Heart left ventricle (tissue), 16 donors: ENCODE measurements around the gene MELK. TPM values are rescaled to one million over a fixed set of nuclear protein-coding genes. Genes with fewer than 3 reads are reported as not detected.

Source experiments
- ATAC-seq, 4 donors: fragments of 200-7000 bp; cut with Tn5 transposase; one replicate each; pipeline ENCODE4 v1.9.1; 2020 to 2022; ENCODE audit warnings: moderate library complexity in 4 of 4, mild to moderate bottlenecking in 3 of 4, moderate number of reproducible peaks in 1 of 4
- DNase-seq, 5 donors: peaks; one replicate each; pipeline ENCODE4 v3.0.0-alpha.2; 2020
- H3K27ac ChIP-seq, 12 donors: fragments of 200-600 bp; sonication (generic) in 4 of 12; one replicate each; pipeline versions ENCODE4 v1.5.0 to v1.8.0; 2016 to 2022; ENCODE audit warnings: mild to moderate bottlenecking in 2 of 12
- H3K27me3 ChIP-seq, 9 donors: fragments of 200-600 bp; sonication (generic) in 2 of 9; one replicate each; pipeline versions ENCODE4 v1.5.1 to v1.8.0; 2016 to 2022; ENCODE audit warnings: mild to moderate bottlenecking in 3 of 9
- H3K36me3 ChIP-seq, 9 donors: fragments of 200-600 bp; sonication (generic) in 2 of 9; one replicate each; pipeline versions ENCODE4 v1.5.0 to v1.8.0; 2018 to 2022; ENCODE audit warnings: mild to moderate bottlenecking in 2 of 9
- H3K4me1 ChIP-seq, 12 donors: fragments of 200-600 bp; sonication (generic) in 4 of 12; one replicate each; pipeline versions ENCODE4 v1.5.0 to v1.8.0; 2016 to 2022; ENCODE audit warnings: mild to moderate bottlenecking in 3 of 12
- H3K4me3 ChIP-seq, 12 donors: fragments of 200-600 bp; sonication (generic) in 4 of 12; one replicate each; pipeline versions ENCODE4 v1.5.0 to v1.8.0; 2017 to 2022; ENCODE audit warnings: mild to moderate bottlenecking in 9 of 12, moderate library complexity in 4 of 12
- H3K9me3 ChIP-seq, 12 donors: fragments of 200-600 bp; sonication (generic) in 4 of 12; one replicate each; pipeline versions ENCODE4 v1.5.0 to v1.8.0; 2016 to 2022; ENCODE audit warnings: mild to moderate bottlenecking in 1 of 12
- POLR2A ChIP-seq, 2 donors: fragments of 450-650 bp; IDR thresholded peaks; one replicate each; pipeline ENCODE4 v1.6.1; 2017; ENCODE audit warnings: antibody characterized with exemption in 2 of 2, mild to moderate bottlenecking in 2 of 2, moderate library complexity in 2 of 2
- WGBS, 4 donors: extraction: QIAGEN DNeasy Blood & Tissue Kit in 2 of 4; methylation state at CpG; one replicate each; pipeline versions ENCODE4 v1.1.5 to v1.1.7; 2013 to 2018; 5-methylcytosine and 5-hydroxymethylcytosine counted together
- intact Hi-C, 10 donors: fragments of 100-400 bp; cut with DNase I; formaldehyde crosslinking; loops; one replicate each; pipeline versions ENCODE4 v1.11.1 to v1.14.2; 2022
- polyA plus RNA-seq, 2 donors: library from polyadenylated mRNA; stranded (reverse); fragments of 200-250 nt; gene quantifications; one replicate each; pipeline ENCODE4 v1.2.3, GENCODE V29; 2013
- total RNA-seq, 9 donors: library from RNA; depleted of rRNA in 2 of 9; stranded (reverse); fragments of >200 nt in 2 of 9; fragmentation: NEBNext Ultra II Directional in 3 of 9; extraction: Animal tissue kit (Norgen Biotek cat#: 25700) in 3 of 9; gene quantifications; one replicate each; pipeline versions ENCODE4 v1.1.0 to v1.2.4, GENCODE V29; 2016 to 2023
- TF ChIP-seq, protein P1 (sequence below), 12 donors: fragments of 200-600 bp; sonication (generic) in 4 of 12; IDR thresholded peaks; one replicate each; pipeline versions ENCODE4 v1.5.0 to v1.8.0; 2018 to 2022; ENCODE audit warnings: antibody characterized with exemption in 12 of 12, mild to moderate bottlenecking in 5 of 12
- donor health status: ischemic (EF 13 %, LVEDD 7.1; RV severe dilation, severe dysfunction).
- donor health status: healthy with polysubstance abuse.
- donor health status: DM: no; HTN: yes; CAD: no.
- donor health status: DM: no; HTN: no; CAD: no.
- donor health status: ischemic (EF 25% LVEDD 6.9; RV normal size, moderate dysfunction).
- donor health status: ischemic (EF 25% LVEDD 5.7; RV mildly dilated, moderate dysfunction).
- donor health status: healthy.
- donor health status: DM: yes; HTN: yes; CAD: no.
- donor health status: ischemic (EF 35%, LVEDD 5.7; RV mildly dilated, moderate dysfunction).
- donor health status: nonischemic (EF 11% LVEDD 7.7; RV severe dilation, severe dysfunction).
- donor health status: DM: yes; HTN: yes; CAD: no.
- donor health status: PGD.
- donor health status: ischemic (EF 29% LVEDD 5.4; RV normal size, mild dysfunction).
- donor health status: nonischemic (EF 23%, LVEDD 6.1; RV moderate dilation, normal function).

The MELK gene
- total and polyA plus RNA-seq, 11 donors = 0.27 to 5.3 (median 0.53) TPM; not detected in 5

GRCh38 chr9:36721846-36722588 is 149.3 kb downstream of the MELK start:
- intact Hi-C loops = no loop called here
- DNase-seq = no peak

DNA sequence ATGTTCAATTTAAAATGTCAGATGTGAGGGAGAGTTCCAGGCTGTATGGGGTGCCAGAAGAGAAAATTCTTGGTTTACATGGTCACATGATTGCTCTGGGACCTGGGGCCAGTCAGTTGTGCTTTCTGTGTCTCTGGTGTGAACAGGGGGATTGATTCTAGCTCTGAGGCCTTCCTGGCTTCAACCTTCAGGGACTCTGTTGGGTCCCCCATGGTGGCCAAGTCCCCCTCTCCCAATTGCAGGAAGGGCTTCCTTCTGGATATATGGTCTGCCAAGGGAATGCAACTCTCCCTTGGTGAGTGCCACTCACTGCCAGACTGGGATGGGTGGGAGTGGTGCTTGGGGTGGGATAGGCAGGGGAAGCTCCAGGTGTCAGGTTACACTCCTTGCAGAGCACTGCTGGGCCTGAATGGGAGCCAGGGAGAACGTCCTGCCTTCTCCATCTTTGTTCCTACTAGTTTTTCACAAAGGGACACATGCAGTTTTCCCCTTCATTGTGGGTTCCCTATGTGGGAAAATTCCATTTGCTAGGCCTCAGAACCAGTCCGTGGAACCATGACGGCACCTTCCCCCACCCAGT is 153.2 kb downstream of the MELK start:
- WGBS, 4 donors = 25 to 46% (median 38%) methylated on average over 3 of the region's 3 CpGs

More at GRCh38 chr9:36721846-36722588, 149.3 kb downstream of the MELK start:
- Histone ChIP-seq H3K4me1 (no peaks in the 10 kb centered on the region), H3K4me3 (no peak overlapping the region), H3K9me3 (no peaks in the 10 kb centered on the region), H3K36me3 (no peaks in the 10 kb centered on the region), H3K27me3 (peaks cover 0 to 4% (median 0%) of the 10 kb centered on the region in 9 donors), H3K27ac (no peak overlapping the region)
- TF ChIP-seq, protein P1, sequence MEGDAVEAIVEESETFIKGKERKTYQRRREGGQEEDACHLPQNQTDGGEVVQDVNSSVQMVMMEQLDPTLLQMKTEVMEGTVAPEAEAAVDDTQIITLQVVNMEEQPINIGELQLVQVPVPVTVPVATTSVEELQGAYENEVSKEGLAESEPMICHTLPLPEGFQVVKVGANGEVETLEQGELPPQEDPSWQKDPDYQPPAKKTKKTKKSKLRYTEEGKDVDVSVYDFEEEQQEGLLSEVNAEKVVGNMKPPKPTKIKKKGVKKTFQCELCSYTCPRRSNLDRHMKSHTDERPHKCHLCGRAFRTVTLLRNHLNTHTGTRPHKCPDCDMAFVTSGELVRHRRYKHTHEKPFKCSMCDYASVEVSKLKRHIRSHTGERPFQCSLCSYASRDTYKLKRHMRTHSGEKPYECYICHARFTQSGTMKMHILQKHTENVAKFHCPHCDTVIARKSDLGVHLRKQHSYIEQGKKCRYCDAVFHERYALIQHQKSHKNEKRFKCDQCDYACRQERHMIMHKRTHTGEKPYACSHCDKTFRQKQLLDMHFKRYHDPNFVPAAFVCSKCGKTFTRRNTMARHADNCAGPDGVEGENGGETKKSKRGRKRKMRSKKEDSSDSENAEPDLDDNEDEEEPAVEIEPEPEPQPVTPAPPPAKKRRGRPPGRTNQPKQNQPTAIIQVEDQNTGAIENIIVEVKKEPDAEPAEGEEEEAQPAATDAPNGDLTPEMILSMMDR (IDR thresholded peaks at IDR 0.05) = no peak
- no peak for TF ChIP-seq POLR2A (IDR thresholded peaks at IDR 0.05)
- no peak for ATAC-seq
- 66 to 72% (median 70%) methylated on average over 8 of the region's 8 CpGs for WGBS, 4 donors

More for the DNA sequence above, 153.2 kb downstream of the MELK start:
- intact Hi-C loops = no loop called here
- no peaks in the 10 kb centered on the region for H3K36me3 ChIP-seq
- H3K9me3 ChIP-seq = no peaks in the 10 kb centered on the region
- H3K27me3 ChIP-seq = peaks cover 0 to 2% (median 0%) of the 10 kb centered on the region in 9 donors
- no peak overlapping the region for H3K27ac ChIP-seq
- ATAC-seq = no peak
- no peaks in the 10 kb centered on the region for H3K4me1 ChIP-seq
- DNase-seq = no peak
- no peak for TF ChIP-seq POLR2A (IDR thresholded peaks at IDR 0.05)
- TF ChIP-seq, protein P1 (IDR thresholded peaks at IDR 0.05) = no peak
- H3K4me3 ChIP-seq = no peak overlapping the region

Other genes starting within 250 kb of the MELK start
- gene RNF38, start 172.6 kb upstream of the MELK start, total RNA-seq = 10 to 100 TPM; 21.7 to 49.0 (median 33.9) TPM
- 10 to 100 TPM in 1 of 2 donors, 1 to 10 TPM in 1; 6.0 to 16.7 TPM for gene RNF38, start 172.6 kb upstream of the MELK start, polyA plus RNA-seq